Sigmoid colon (tissue), 4 donors: ENCODE data around the gene TMEM87A.

Experiments
- CTCF ChIP-seq, 4 experiments: fragments of 450-650 bp in 3 of 4; fragments of 200-600 bp in 1 of 4; IDR thresholded peaks; one replicate each; pipeline ENCODE4 v1.5.1; 2016 to 2019; ENCODE audit warnings: antibody characterized with exemption in 4 of 4, mild to moderate bottlenecking in 3 of 4, moderate library complexity in 2 of 4
- EP300 ChIP-seq, 4 donors: sonication (generic); formaldehyde crosslinking; IDR thresholded peaks; one replicate each; pipeline ENCODE4 v1.6.1; 2017; ENCODE audit warnings: antibody characterized with exemption in 4 of 4
- POLR2AphosphoS5 ChIP-seq, 4 donors: sonication (generic); formaldehyde crosslinking; IDR thresholded peaks; one replicate each; pipeline ENCODE4 v1.6.1; 2017; ENCODE audit warnings: antibody characterized with exemption in 4 of 4

- TF ChIP-seq CTCF (IDR thresholded peaks at IDR 0.05) (no peak), POLR2AphosphoS5 (IDR thresholded peaks at IDR 0.05) (no peak), EP300 (IDR thresholded peaks at IDR 0.05) (no peak)
Measured at GRCh38 chr15:42190370-42190769, 82.9 kb downstream of the TMEM87A start.
